ENCODE results near the gene TARM1.

TARM1 gene

GRCh38 chr19:54030895-54031586, 50.1 kb downstream of the TARM1 start:
- DNase-seq (ENCODE audit: low read depth), result peak; percentile 40

GRCh38 chr19:54029930-54030490, 51.2 kb downstream of the TARM1 start:
- DNase-seq (ENCODE audit: low read depth), result peak; percentile 73

- no peak for DNase-seq (ENCODE audit: low read depth)
These were observed 51.9 kb downstream of the TARM1 start for GRCh38 chr19:54029301-54029700.

GRCh38 chr19:54026656-54027055, 54.5 kb downstream of the TARM1 start:
- DNase-seq (ENCODE audit: low read depth), result no peak

- peak; percentile 72 for DNase-seq (ENCODE audit: low read depth)
These were observed 56.5 kb downstream of the TARM1 start for GRCh38 chr19:54024660-54025059.

- DNase-seq (ENCODE audit: low read depth), result peak; percentile 12
These were observed 58.0 kb downstream of the TARM1 start for GRCh38 chr19:54023191-54023590.

- no peak for DNase-seq (ENCODE audit: low read depth)
These were observed 59.2 kb downstream of the TARM1 start for GRCh38 chr19:54021932-54022331.

GRCh38 chr19:54021363-54021762, 59.8 kb downstream of the TARM1 start:
- DNase-seq (ENCODE audit: low read depth), result no peak
